ENCODE results near the gene PACRG.

DNA sequence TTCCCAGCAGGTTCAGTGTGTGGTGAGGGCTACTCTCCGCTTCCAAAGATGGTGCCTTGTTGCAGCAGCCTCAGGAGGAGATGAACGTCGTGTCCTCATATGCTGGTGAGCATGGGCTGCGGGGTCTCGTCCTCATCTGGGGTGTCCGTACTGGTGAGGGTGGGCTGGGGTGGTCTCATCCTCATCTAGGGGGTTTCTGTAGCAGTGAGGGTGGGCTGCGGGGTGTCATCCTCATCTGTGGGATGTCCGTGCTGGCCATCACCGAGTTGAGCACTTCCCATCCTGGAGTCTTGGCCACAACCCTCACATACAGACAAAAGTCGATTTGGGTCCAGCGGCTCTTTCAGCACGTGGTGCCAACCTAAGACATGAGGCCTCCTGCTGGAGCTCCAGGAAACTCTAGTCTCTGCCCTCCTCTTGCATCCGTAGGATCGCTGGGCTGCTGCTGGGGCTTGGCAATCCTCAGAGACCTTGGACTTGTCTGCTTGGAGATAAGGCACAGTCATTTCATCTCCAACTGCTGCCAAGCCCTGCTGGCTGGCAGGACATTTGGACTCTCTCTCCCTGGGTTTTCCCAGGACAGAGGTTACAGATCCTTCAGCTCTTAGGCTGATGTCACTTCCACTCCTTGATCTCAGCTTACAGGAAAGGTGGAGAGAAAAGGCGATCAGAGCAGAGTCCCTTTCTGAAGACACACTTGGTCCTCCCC, 160.4 kb downstream of the PACRG start:
- TF ChIP-seq, protein P1, sequence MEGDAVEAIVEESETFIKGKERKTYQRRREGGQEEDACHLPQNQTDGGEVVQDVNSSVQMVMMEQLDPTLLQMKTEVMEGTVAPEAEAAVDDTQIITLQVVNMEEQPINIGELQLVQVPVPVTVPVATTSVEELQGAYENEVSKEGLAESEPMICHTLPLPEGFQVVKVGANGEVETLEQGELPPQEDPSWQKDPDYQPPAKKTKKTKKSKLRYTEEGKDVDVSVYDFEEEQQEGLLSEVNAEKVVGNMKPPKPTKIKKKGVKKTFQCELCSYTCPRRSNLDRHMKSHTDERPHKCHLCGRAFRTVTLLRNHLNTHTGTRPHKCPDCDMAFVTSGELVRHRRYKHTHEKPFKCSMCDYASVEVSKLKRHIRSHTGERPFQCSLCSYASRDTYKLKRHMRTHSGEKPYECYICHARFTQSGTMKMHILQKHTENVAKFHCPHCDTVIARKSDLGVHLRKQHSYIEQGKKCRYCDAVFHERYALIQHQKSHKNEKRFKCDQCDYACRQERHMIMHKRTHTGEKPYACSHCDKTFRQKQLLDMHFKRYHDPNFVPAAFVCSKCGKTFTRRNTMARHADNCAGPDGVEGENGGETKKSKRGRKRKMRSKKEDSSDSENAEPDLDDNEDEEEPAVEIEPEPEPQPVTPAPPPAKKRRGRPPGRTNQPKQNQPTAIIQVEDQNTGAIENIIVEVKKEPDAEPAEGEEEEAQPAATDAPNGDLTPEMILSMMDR (IDR thresholded peaks at IDR 0.05): no peak
- TF ChIP-seq POLR2A (IDR thresholded peaks at IDR 0.05): no peak

All from testis (tissue), 2 donors.